HCT116 (cell line): ENCODE measurements around the gene UTP15. TPM values are rescaled to one million over a fixed set of nuclear protein-coding genes. Genes with fewer than 3 reads are reported as not detected.
A peak's percentile ranks its signal among the peaks of the same experiment; 100 is the strongest.

ENCODE experiments used
- ATAC-seq: fragments of 200-7000 bp; cut with Tn5 transposase; 2 replicates; pipeline ENCODE4 v1.9.1; 2020; ENCODE audit warnings: mild to moderate bottlenecking, moderate library complexity
- BruUV-seq: library from RNA; stranded (reverse); fragments of 400-500 nt; replicated peaks from 2 replicates; lab custom pipeline; 2021; lab: Mats Ljungman, UMichigan
- CTCF ChIA-PET: fragments of 300-600 bp; sonication (Branson Sonifier 250); formaldehyde crosslinking; loops from one replicate; lab custom pipeline; 2021; ENCODE audit warnings: antibody characterized with exemption; lab: Charles Lee
- POLR2A ChIA-PET: fragments of 300-600, 350-600 bp; sonication (Branson Sonifier 250); formaldehyde crosslinking; loops from one replicate; lab custom pipeline; 2021; ENCODE audit warnings: antibody characterized with exemption; lab: Charles Lee
- RAD21 ChIA-PET, 2 experiments: fragments of 300-600 bp; sonication (Branson Sonifier 250); formaldehyde crosslinking; loops; one replicate each; lab custom pipeline; 2023; ENCODE audit warnings: low total read pairs in 2 of 2; ENCODE audit not compliant: uncharacterized antibody in 2 of 2, unreplicated experiment in 2 of 2, low non-redundant PET in 1 of 2; lab: Charles Lee
- DNase-seq: peaks from one replicate; pipeline ENCODE4 v3.0.0-alpha.2; 2010; ENCODE audit warnings: low read depth, low spot score
- H2AFZ ChIP-seq: fragments of 200-600 bp; shearing (Covaris generic), sonication (generic); 2 replicates; pipeline ENCODE4 v1.6.1; 2017; ENCODE audit warnings: low read depth, mixed run types, mixed read lengths, antibody characterized with exemption, low read length; ENCODE audit not compliant: poor library complexity, severe bottlenecking
- H3K27ac ChIP-seq: 2 replicates; pipeline ENCODE4 v1.5.1; 2012; ENCODE audit warnings: low read depth, low read length
- H3K27me3 ChIP-seq: fragments of 200-600 bp; sonication (generic); 2 replicates; pipeline ENCODE4 v1.6.1; 2016; ENCODE audit warnings: mixed run types, low read length, mixed read lengths; ENCODE audit not compliant: insufficient read depth
- H3K36me3 ChIP-seq, 2 experiments: fragments of 200-500 bp in 1 of 2; fragments of 200-600 bp in 1 of 2; sonication (Bioruptor generic) in 1 of 2; sonication (generic) in 1 of 2; 2 replicates each; pipeline versions ENCODE4 v1.5.1 to v1.6.1; 2014 to 2016; ENCODE audit warnings: low read length in 2 of 2, inconsistent platforms in 1 of 2, mixed read lengths in 1 of 2, mixed run types in 1 of 2; ENCODE audit not compliant: insufficient read depth in 2 of 2, control insufficient read depth in 1 of 2
- H3K4me1 ChIP-seq, 2 experiments: fragments of 200-600 bp in 1 of 2; sonication (generic) in 1 of 2; 2 replicates each; pipeline versions ENCODE4 v1.5.1 to v1.6.1; 2012 to 2017; ENCODE audit warnings: low read length in 2 of 2, inconsistent platforms in 1 of 2, mild to moderate bottlenecking in 1 of 2, mixed read lengths in 1 of 2, mixed run types in 1 of 2, moderate library complexity in 1 of 2; ENCODE audit not compliant: insufficient read depth in 2 of 2, control insufficient read depth in 1 of 2
- H3K4me2 ChIP-seq: fragments of 200-600 bp; sonication (generic); 2 replicates; pipeline ENCODE4 v1.6.1; 2017; ENCODE audit warnings: mixed run types, low read length, mixed read lengths
- H3K4me3 ChIP-seq, 2 experiments: fragments of 200-600 bp in 1 of 2; sonication (generic) in 1 of 2; replicated peaks in 1 of 2; 2 replicates each; pipeline ENCODE4 v1.5.1; 2011 to 2016; ENCODE audit warnings: low read length in 2 of 2, control low read depth in 1 of 2, low read depth in 1 of 2, mild to moderate bottlenecking in 1 of 2, mixed read lengths in 1 of 2, mixed run types in 1 of 2
- H3K79me2 ChIP-seq: fragments of 200-600 bp; sonication (generic); 2 replicates; pipeline ENCODE4 v1.6.1; 2017; ENCODE audit warnings: mild to moderate bottlenecking, mixed run types, low read length, moderate library complexity, mixed read lengths; ENCODE audit not compliant: insufficient read depth
- H3K9ac ChIP-seq: fragments of 200-600 bp; sonication (generic); 2 replicates; pipeline ENCODE4 v1.6.1; 2016; ENCODE audit warnings: low read length, mixed read lengths
- H3K9me2 ChIP-seq: fragments of 200-600 bp; sonication (generic), shearing (Covaris generic); 2 replicates; pipeline ENCODE4 v1.6.1; 2017; ENCODE audit warnings: mixed run types, mild to moderate bottlenecking, moderate library complexity; ENCODE audit not compliant: insufficient read depth
- H3K9me3 ChIP-seq, 2 experiments: fragments of 200-500 bp in 1 of 2; fragments of 200-600 bp in 1 of 2; sonication (Bioruptor generic) in 1 of 2; sonication (generic) in 1 of 2; 2 replicates each; pipeline ENCODE4 v1.6.1; 2014 to 2017; ENCODE audit warnings: low read length in 2 of 2, mixed read lengths in 2 of 2, inconsistent platforms in 1 of 2, low read depth in 1 of 2, mild to moderate bottlenecking in 1 of 2, mixed run types in 1 of 2, moderate library complexity in 1 of 2; ENCODE audit not compliant: control insufficient read depth in 1 of 2, insufficient read depth in 1 of 2
- H4K20me1 ChIP-seq: fragments of 200-600 bp; sonication (generic), shearing (Covaris generic); 2 replicates; pipeline ENCODE4 v1.6.1; 2017; ENCODE audit warnings: mixed run types, mild to moderate bottlenecking, moderate library complexity; ENCODE audit not compliant: insufficient read depth
- CEBPB ChIP-seq: IDR thresholded peaks from 2 replicates; pipeline ENCODE4 v1.6.1; 2012; ENCODE audit warnings: low read depth
- EGR1 ChIP-seq: IDR thresholded peaks from 2 replicates; pipeline ENCODE4 v1.6.1; 2012; ENCODE audit warnings: low read depth
- ELF1 ChIP-seq: IDR thresholded peaks from 2 replicates; pipeline ENCODE4 v1.6.1; 2012; ENCODE audit warnings: low read depth, borderline replicate concordance
- EZH2phosphoT487 ChIP-seq: fragments of 200-600 bp; IDR thresholded peaks from 2 replicates; pipeline ENCODE4 v1.6.1; 2018; ENCODE audit warnings: antibody characterized with exemption, borderline replicate concordance
- JUND ChIP-seq: IDR thresholded peaks from 2 replicates; pipeline ENCODE4 v1.6.1; 2012
- MAX ChIP-seq: IDR thresholded peaks from 2 replicates; pipeline ENCODE4 v1.6.1; 2012
- POLR2A ChIP-seq: IDR thresholded peaks from 2 replicates; pipeline ENCODE4 v1.7.0; 2011; ENCODE audit warnings: borderline replicate concordance; ENCODE audit not compliant: insufficient read depth, insufficient read length; ENCODE audit errors: extremely low read depth
- RAD21 ChIP-seq: IDR thresholded peaks from 2 replicates; pipeline ENCODE4 v1.6.1; 2012; ENCODE audit warnings: low read depth, mild to moderate bottlenecking
- REST ChIP-seq: IDR thresholded peaks from 2 replicates; pipeline ENCODE4 v1.6.1; 2012; ENCODE audit warnings: low read depth
- SIN3A ChIP-seq: IDR thresholded peaks from 2 replicates; pipeline ENCODE4 v1.6.1; 2012; ENCODE audit warnings: low read depth
- SP1 ChIP-seq: IDR thresholded peaks from 2 replicates; pipeline ENCODE4 v1.6.1; 2012; ENCODE audit warnings: low read depth
- SRF ChIP-seq: IDR thresholded peaks from 2 replicates; pipeline ENCODE4 v1.6.1; 2012; ENCODE audit warnings: low read depth
- TCF7L2 ChIP-seq: IDR thresholded peaks from 2 replicates; pipeline ENCODE4 v1.7.0; 2011; ENCODE audit warnings: borderline replicate concordance, inconsistent platforms; ENCODE audit not compliant: insufficient read depth, insufficient read length; ENCODE audit errors: extremely low read depth
- YY1 ChIP-seq: IDR thresholded peaks from 2 replicates; pipeline ENCODE4 v1.6.1; 2011; ENCODE audit warnings: low read length, low read depth, moderate library complexity, mild to moderate bottlenecking; ENCODE audit not compliant: insufficient replicate concordance; ENCODE audit errors: extremely low read depth
- ZFX ChIP-seq: fragments of 450-650 bp; IDR thresholded peaks from 2 replicates; pipeline ENCODE4 v1.6.1; 2017
- ZNF274 ChIP-seq: fragments of 200-500 bp; sonication (Bioruptor generic); IDR thresholded peaks from 2 replicates; pipeline ENCODE4 v1.6.1; 2014; ENCODE audit warnings: mild to moderate bottlenecking, low read depth, low read length, inconsistent platforms
- intact Hi-C: fragments of 100-400 bp; cut with micrococcal nuclease; formaldehyde crosslinking; loops from 2 replicates; pipeline ENCODE4 v1.10.0; 2022
- total RNA-seq: library from RNA; stranded (reverse); gene quantifications from one replicate; pipeline ENCODE4 v1.2.1, GENCODE V29; 2021; ENCODE audit not compliant: unreplicated experiment

The UTP15 gene
- total RNA-seq, 1 experiment from 2014 or later: 39.3 TPM

- no peak for TF ChIP-seq EZH2phosphoT487
- no peak for TF ChIP-seq TCF7L2
- TF ChIP-seq EGR1: no peak
- TF ChIP-seq SRF: no peak
- no peak for TF ChIP-seq SP1
- no peak for TF ChIP-seq ZFX
- TF ChIP-seq RAD21: no peak
- no peak for TF ChIP-seq YY1
- ATAC-seq (peak; percentile 29), DNase-seq (no peak)
- intact Hi-C loops: loop anchor here (1.0 kb wide), 1 partner anchor 118 kb away; the partner anchor contains the start of gene FOXD1
- Histone ChIP-seq H3K79me2 (peaks cover 68% of the 10 kb centered on the region), H3K27me3 (no peaks in the 10 kb centered on the region), H3K4me2 (peak overlapping the region; percentile 82), H3K27ac (peak overlapping the region; percentile 46), H3K4me1 (peaks cover 9 to 17% of the 10 kb centered on the region in 2 experiments), H3K9ac (peak overlapping the region; percentile 94), H3K9me3 (no peaks in the 10 kb centered on the region), H2AFZ (no peak overlapping the region), H3K4me3 (peak overlapping the region; percentile 77 to 93), H4K20me1 (no peaks in the 10 kb centered on the region), H3K36me3 (peaks cover 7 to 17% of the 10 kb centered on the region in 2 experiments; a peak in 2 of 4 replicates), H3K9me2 (no peaks in the 10 kb centered on the region)
- RAD21 ChIA-PET: interaction anchor here in 1 of 2 experiments (0.6 kb wide), 1 partner anchor 365 kb away, joined by 3 read pairs; no protein-coding TSS in a partner anchor
- POLR2A ChIA-PET: no interaction called here
- BruUV-seq: TSS peak; percentile 78
- CTCF ChIA-PET: no interaction called here
Measured at GRCh38 chr5:73565969-73566547, 515 bp downstream of the UTP15 start.

GRCh38 chr5:73582285-73583145, 17.0 kb downstream of the UTP15 start:
- ChIA-PET CTCF (no interaction called here), RAD21 (no interaction called here), POLR2A (no interaction called here)
- no peaks in the 10 kb centered on the region for H3K27me3 ChIP-seq
- peaks cover 14% of the 10 kb centered on the region for H3K79me2 ChIP-seq
- H3K36me3 ChIP-seq: peaks cover 35 to 36% of the 10 kb centered on the region in 2 experiments; a peak in 3 of 4 replicates
- TF ChIP-seq POLR2A: no peak
- TF ChIP-seq ZFX: no peak
- no peak for TF ChIP-seq MAX
- no peak for TF ChIP-seq YY1
- TF ChIP-seq ZNF274: no peak
- TF ChIP-seq EGR1: no peak
- TF ChIP-seq REST: no peak
- no peak for TF ChIP-seq SP1
- TF ChIP-seq SIN3A: no peak
- TF ChIP-seq SRF: no peak
- TF ChIP-seq ELF1: no peak
- TF ChIP-seq CEBPB: no peak
- TF ChIP-seq JUND: no peak
- ATAC-seq (no peak), DNase-seq (no peak)
- H3K9ac ChIP-seq: no peak overlapping the region
- no peaks in the 10 kb centered on the region; the same call in 1 of the 2 replicates for H4K20me1 ChIP-seq
- intact Hi-C loops: no loop called here
- no peaks in the 10 kb centered on the region for H3K9me2 ChIP-seq
- H3K4me2 ChIP-seq: no peak overlapping the region
- H3K4me3 ChIP-seq: no peak overlapping the region
- no TSS peak for BruUV-seq
- H2AFZ ChIP-seq: no peak overlapping the region
- H3K4me1 ChIP-seq: no peaks in the 10 kb centered on the region
- no peaks in the 10 kb centered on the region for H3K9me3 ChIP-seq
- H3K27ac ChIP-seq: no peak overlapping the region
